Neutrophil (primary cell): Measurements from ENCODE around the gene GRB10.

Experiments used
- H3K27ac ChIP-seq: fragments of 200-600 bp; sonication (generic); 2 replicates; pipeline ENCODE4 v1.5.1; 2016; ENCODE audit warnings: mild to moderate bottlenecking, moderate library complexity
- H3K27me3 ChIP-seq: fragments of 200-600 bp; sonication (generic); 2 replicates; pipeline ENCODE4 v1.6.0; 2016; ENCODE audit warnings: mild to moderate bottlenecking
- H3K36me3 ChIP-seq: fragments of 200-600 bp; sonication (generic); 2 replicates; pipeline ENCODE4 v1.5.1; 2017
- H3K4me1 ChIP-seq, 2 experiments: fragments of 200-600 bp in 1 of 2; sonication (generic) in 1 of 2; 1 replicate in 1 of 2; 2 replicates in 1 of 2; pipeline versions ENCODE4 v1.5.1 to v1.6.1; 2013 to 2016; ENCODE audit warnings: low read depth in 1 of 2, low read length in 1 of 2, mild to moderate bottlenecking in 1 of 2, moderate library complexity in 1 of 2; ENCODE audit not compliant: control insufficient read depth in 1 of 2, insufficient read depth in 1 of 2
- H3K4me3 ChIP-seq, 2 experiments: fragments of 200-600 bp in 1 of 2; sonication (generic) in 1 of 2; 1 replicate in 1 of 2; 2 replicates in 1 of 2; pipeline ENCODE4 v1.5.1; 2013 to 2016; ENCODE audit warnings: low read depth in 1 of 2, low read length in 1 of 2, mild to moderate bottlenecking in 1 of 2, moderate library complexity in 1 of 2
- H3K9me3 ChIP-seq: fragments of 200-600 bp; sonication (generic); 2 replicates; pipeline ENCODE4 v1.5.1; 2016
- CTCF ChIP-seq: fragments of 200-600 bp; sonication (generic); IDR thresholded peaks from 2 replicates; pipeline ENCODE4 v1.5.1; 2016; ENCODE audit warnings: antibody characterized with exemption

Gene GRB10

GRCh38 chr7:50633414-50633710, 149.3 kb downstream of the GRB10 start:
- H3K4me1 ChIP-seq: peaks cover 6 to 7% of the 10 kb centered on the region in 2 experiments
- no peaks in the 10 kb centered on the region for H3K36me3 ChIP-seq
- no peaks in the 10 kb centered on the region for H3K27me3 ChIP-seq
- H3K9me3 ChIP-seq: no peaks in the 10 kb centered on the region
- H3K4me3 ChIP-seq: no peak overlapping the region
- H3K27ac ChIP-seq: no peak overlapping the region
- TF ChIP-seq CTCF: no peak

DNA sequence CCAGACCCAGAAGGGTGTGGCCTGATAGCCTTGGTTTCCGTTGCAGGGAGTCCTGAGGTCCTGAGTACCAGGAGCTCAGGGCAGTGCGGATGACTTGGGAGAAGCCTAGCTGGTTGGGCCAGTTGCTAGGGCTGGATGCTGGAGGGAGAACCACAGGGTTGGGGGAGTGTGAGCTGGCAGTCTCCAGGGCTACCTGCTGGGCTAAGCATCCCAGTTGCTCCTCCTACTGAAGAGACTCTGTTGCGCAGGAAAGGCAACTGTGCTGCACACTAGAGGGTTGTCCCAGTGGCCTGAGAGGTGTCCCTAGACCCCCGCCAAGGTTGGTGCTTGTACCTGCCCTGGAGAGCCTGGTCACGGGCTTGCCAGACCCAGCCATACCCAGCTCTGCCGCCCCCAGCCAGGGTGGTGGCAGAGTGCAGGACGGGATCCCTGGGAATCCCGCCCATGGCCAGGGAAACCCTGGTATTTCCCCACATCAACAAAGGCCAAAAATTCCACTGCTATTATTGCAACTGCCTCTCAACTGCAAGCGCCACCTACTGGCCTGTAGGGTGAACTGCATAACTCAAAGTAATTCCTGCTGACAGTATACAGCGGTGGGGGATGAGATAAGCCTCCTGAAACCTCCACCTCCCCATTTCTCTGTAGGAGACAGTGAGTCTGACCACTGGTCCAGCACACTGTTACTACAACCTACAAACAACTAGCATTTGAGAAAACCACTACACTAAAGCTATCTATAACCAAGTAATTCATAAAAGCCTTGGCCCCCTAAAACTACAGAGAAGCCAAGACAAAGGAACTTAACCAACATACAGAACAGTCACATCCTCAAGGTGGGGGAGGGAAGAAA, 149.9 kb downstream of the GRB10 start:
- Histone ChIP-seq H3K36me3 (no peaks in the 10 kb centered on the region), H3K9me3 (no peaks in the 10 kb centered on the region), H3K4me3 (no peak overlapping the region), H3K27me3 (no peaks in the 10 kb centered on the region), H3K4me1 (peaks cover 6 to 7% of the 10 kb centered on the region in 2 experiments), H3K27ac (no peak overlapping the region)
- peak; percentile 91 for TF ChIP-seq CTCF

DNA sequence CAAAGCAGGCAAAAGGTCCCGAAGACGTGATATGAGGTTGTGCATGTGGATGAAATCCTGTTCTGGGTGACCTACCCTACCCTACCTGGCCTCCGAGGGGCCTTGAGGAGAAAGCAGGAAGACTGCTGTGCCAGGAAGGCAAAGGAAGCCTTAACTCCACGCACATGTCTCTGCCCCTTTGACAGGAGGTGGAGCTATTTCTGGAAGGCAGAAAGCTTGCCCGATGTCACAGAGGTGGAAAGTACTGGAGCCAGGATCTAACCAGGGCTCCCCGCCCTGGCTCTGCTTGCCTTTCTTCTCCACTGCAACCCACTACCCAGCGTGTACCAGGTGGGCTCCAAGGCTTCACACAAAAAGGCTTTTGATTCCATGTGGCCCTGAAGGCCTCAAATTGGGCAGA, 151.1 kb downstream of the GRB10 start:
- Histone ChIP-seq H3K4me3 (no peak overlapping the region), H3K9me3 (no peaks in the 10 kb centered on the region)
- TF ChIP-seq CTCF: no peak

DNA sequence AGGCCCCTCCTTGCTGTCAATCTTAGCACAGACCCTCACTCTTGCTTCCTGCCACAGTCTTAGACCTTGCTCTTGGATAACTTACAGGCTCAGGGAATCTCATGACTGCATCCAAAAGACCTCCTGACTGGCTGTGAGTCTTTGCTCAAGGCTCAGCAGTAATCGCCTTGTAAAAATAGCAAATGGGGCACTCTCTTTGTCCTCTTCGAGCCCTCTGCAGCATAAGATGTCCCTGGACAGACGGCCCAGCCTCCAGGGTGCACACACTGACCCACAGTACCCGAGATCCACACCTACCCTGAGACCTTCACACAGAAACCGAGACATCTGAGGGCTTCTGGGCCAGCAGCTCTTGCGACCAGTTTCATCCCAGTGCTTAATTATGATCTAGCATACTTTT, 151.6 kb downstream of the GRB10 start:
- H3K4me1 ChIP-seq: peaks cover 6 to 7% of the 10 kb centered on the region in 2 experiments
- no peaks in the 10 kb centered on the region for H3K9me3 ChIP-seq
- H3K27ac ChIP-seq: no peak overlapping the region
- peaks cover 7% of the 10 kb centered on the region for H3K36me3 ChIP-seq
- H3K4me3 ChIP-seq: no peak overlapping the region
- no peak for TF ChIP-seq CTCF
- no peaks in the 10 kb centered on the region for H3K27me3 ChIP-seq

More for the DNA sequence above, 151.1 kb downstream of the GRB10 start:
- Histone ChIP-seq H3K27ac (no peak overlapping the region), H3K4me1 (peaks cover 6 to 7% of the 10 kb centered on the region in 2 experiments), H3K36me3 (peaks cover 1% of the 10 kb centered on the region), H3K27me3 (no peaks in the 10 kb centered on the region)

DNA sequence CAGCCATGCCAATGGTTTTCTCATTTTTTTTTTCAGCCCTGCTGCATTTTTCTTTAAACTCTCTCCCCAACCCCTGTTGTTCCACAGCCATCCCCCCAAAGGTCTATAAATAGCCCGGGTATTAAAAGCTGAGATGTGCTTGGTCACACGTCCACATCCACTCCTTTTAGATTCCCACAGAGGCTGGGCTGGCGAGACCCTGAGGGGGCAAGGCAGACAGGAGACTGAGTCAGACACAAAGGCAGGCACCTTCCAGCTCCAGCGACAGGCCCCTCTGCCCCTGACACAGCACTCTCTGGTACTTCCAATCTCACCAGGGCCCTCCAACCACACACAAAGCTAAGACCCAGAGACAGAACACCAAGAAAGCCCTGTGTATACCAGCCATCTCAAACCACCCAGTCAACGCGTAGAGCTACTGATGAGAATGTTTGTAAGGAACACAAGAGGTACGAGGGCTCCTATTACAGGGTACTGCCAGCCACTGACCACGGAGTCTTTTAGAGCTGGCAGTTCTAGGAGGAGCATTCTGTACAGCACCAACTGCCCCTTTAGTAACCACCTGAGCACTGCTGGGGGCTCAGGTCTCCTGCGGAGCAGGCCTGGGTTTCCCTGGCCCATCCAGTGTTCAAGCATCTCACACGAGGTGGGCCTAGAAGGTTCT, 153.3 kb downstream of the GRB10 start:
- Histone ChIP-seq H3K4me3 (no peak overlapping the region), H3K27ac (no peak overlapping the region), H3K36me3 (peaks cover 15% of the 10 kb centered on the region), H3K9me3 (no peaks in the 10 kb centered on the region), H3K4me1 (peaks cover 6 to 7% of the 10 kb centered on the region in 2 experiments), H3K27me3 (no peaks in the 10 kb centered on the region)
- no peak for TF ChIP-seq CTCF
